Measurements from ENCODE around the gene CLCN4.

Gene CLCN4

DNA sequence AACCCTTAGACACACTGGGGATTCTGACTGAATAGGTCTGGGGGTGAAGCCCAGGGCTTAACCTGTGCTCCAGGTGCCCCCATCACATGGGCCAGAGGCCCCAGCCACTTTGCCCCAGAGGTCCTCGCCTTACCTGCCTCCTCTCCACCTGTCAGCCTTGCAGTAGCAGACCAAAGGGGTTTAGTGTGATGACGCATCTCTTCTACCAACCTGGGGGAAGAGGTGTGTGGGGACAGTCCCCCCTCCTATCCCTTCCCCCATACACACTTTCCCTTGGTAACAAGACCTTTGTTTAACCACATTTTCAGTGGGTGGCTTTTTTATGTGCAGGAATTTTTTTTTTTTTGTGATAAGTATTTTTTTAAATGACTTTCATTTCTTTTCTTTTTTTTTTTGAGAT, 6.3 kb downstream of the CLCN4 start (continued):
- TF ChIP-seq ZNF529 (tag by site-specific recombination; IDR thresholded peaks at IDR 0.05; ENCODE audit: insufficient replicate concordance) = no peak
- TF ChIP-seq ZNF654 (tag by site-specific recombination; IDR thresholded peaks at IDR 0.05; ENCODE audit: low read depth) = no peak
- no peak for TF ChIP-seq ZNF10 (tag by site-specific recombination; IDR thresholded peaks at IDR 0.05)
- no peak for TF ChIP-seq ZNF501 (tag by site-specific recombination; IDR thresholded peaks at IDR 0.05)
- TF ChIP-seq HOXC10 (CRISPR knock-in tag; IDR thresholded peaks at IDR 0.05) = no peak

DNA sequence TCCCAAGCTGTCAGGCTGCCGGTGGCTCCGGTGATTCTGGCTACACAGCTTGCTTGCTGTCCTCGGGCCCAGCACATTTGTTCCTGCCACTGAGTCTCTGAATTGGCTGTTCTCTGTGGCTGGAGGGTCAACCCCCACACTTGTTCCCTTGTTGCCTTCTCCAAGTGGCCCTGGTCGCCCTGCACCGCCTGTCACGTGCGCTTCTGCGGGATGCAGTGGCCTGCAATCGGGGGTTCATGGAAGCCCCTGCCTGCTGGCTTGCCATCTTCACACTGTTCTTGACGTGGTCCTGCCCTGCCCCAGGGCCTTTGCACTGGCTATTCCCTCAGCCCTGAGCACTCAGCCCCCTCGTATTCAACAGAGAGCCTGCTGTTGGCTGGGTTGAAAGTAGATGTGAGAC, 8.1 kb downstream of the CLCN4 start:
- Histone ChIP-seq H3K36me3 (ENCODE audit: control insufficient read depth in 2 of 2, insufficient read depth in 1 of 2, low read length in 2 of 2) (peaks cover 0 to 30% of the 10 kb centered on the region in 2 experiments; a peak in 1 of 3 replicates), H3K9me3 (ENCODE audit: control insufficient read depth, insufficient read depth, low read depth, low read length) (no peaks in the 10 kb centered on the region), H3K27ac (ENCODE audit: extremely low read depth, low read depth, low read length) (no peak overlapping the region), H3K4me1 (ENCODE audit: control insufficient read depth, insufficient read depth, low read length) (no peaks in the 10 kb centered on the region), H3K4me3 (ENCODE audit: low read depth, low read length) (no peak overlapping the region)
- CTCF ChIA-PET = interaction anchor here (0.6 kb wide), 1 partner anchor 558 kb away, joined by 3 read pairs; no protein-coding TSS in a partner anchor
- POLR2A ChIA-PET = no interaction called here
- TF ChIP-seq ZNF792 (tag by site-specific recombination; IDR thresholded peaks at IDR 0.05) (no peak), ZNF214 (tag by site-specific recombination; IDR thresholded peaks at IDR 0.05; ENCODE audit: borderline replicate concordance) (no peak), ZNF837 (tag by site-specific recombination; IDR thresholded peaks at IDR 0.05) (no peak), PRDM1 (tag by site-specific recombination; IDR thresholded peaks at IDR 0.05) (no peak), GFI1B (tag by site-specific recombination; IDR thresholded peaks at IDR 0.05) (no peak), ZNF37A (tag by site-specific recombination; IDR thresholded peaks at IDR 0.05) (no peak), ZNF112 (tag by site-specific recombination; IDR thresholded peaks at IDR 0.05) (no peak), GLI4 (tag by site-specific recombination; IDR thresholded peaks at IDR 0.05) (no peak), ZFHX2 (tag by site-specific recombination; conservative IDR thresholded peaks at IDR 0.05) (no peak), ZNF585B (tag by site-specific recombination; IDR thresholded peaks at IDR 0.05) (no peak)
- TF ChIP-seq, protein P1, sequence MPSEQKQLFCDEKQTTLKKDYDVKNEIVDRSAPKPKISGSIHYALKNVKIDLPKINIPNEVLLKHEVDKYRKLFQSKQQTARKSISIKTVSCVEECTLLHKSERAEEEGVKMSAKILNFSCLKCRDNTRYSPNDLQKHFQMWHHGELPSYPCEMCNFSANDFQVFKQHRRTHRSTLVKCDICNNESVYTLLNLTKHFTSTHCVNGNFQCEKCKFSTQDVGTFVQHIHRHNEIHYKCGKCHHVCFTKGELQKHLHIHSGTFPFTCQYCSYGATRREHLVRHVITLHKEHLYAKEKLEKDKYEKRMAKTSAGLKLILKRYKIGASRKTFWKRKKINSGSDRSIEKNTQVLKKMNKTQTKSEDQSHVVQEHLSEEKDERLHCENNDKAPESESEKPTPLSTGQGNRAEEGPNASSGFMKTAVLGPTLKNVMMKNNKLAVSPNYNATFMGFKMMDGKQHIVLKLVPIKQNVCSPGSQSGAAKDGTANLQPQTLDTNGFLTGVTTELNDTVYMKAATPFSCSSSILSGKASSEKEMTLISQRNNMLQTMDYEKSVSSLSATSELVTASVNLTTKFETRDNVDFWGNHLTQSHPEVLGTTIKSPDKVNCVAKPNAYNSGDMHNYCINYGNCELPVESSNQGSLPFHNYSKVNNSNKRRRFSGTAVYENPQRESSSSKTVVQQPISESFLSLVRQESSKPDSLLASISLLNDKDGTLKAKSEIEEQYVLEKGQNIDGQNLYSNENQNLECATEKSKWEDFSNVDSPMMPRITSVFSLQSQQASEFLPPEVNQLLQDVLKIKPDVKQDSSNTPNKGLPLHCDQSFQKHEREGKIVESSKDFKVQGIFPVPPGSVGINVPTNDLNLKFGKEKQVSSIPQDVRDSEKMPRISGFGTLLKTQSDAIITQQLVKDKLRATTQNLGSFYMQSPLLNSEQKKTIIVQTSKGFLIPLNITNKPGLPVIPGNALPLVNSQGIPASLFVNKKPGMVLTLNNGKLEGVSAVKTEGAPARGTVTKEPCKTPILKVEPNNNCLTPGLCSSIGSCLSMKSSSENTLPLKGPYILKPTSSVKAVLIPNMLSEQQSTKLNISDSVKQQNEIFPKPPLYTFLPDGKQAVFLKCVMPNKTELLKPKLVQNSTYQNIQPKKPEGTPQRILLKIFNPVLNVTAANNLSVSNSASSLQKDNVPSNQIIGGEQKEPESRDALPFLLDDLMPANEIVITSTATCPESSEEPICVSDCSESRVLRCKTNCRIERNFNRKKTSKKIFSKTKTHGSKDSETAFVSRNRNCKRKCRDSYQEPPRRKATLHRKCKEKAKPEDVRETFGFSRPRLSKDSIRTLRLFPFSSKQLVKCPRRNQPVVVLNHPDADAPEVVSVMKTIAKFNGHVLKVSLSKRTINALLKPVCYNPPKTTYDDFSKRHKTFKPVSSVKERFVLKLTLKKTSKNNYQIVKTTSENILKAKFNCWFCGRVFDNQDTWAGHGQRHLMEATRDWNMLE (tag by site-specific recombination; conservative IDR thresholded peaks at IDR 0.05; ENCODE audit: low read depth) = no peak
- TF ChIP-seq, protein P2, sequence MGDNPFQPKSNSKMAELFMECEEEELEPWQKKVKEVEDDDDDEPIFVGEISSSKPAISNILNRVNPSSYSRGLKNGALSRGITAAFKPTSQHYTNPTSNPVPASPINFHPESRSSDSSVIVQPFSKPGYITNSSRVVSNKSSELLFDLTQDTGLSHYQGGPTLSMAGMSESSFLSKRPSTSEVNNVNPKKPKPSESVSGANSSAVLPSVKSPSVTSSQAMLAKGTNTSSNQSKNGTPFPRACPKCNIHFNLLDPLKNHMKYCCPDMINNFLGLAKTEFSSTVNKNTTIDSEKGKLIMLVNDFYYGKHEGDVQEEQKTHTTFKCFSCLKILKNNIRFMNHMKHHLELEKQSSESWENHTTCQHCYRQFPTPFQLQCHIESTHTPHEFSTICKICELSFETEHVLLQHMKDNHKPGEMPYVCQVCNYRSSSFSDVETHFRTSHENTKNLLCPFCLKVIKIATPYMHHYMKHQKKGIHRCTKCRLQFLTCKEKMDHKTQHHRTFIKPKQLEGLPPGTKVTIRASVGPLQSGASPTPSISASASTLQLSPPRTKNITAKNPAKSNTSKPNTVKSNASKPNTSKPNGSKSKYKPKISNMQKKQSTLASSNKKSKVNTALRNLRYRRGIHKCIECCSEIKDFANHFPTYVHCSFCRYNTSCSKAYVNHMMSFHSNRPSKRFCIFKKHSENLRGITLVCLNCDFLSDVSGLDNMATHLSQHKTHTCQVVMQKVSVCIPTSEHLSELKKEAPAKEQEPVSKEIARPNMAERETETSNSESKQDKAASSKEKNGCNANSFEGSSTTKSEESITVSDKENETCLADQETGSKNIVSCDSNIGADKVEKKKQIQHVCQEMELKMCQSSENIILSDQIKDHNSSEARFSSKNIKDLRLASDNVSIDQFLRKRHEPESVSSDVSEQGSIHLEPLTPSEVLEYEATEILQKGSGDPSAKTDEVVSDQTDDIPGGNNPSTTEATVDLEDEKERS (tag by site-specific recombination; IDR thresholded peaks at IDR 0.05) = no peak
- TF ChIP-seq, protein P3, sequence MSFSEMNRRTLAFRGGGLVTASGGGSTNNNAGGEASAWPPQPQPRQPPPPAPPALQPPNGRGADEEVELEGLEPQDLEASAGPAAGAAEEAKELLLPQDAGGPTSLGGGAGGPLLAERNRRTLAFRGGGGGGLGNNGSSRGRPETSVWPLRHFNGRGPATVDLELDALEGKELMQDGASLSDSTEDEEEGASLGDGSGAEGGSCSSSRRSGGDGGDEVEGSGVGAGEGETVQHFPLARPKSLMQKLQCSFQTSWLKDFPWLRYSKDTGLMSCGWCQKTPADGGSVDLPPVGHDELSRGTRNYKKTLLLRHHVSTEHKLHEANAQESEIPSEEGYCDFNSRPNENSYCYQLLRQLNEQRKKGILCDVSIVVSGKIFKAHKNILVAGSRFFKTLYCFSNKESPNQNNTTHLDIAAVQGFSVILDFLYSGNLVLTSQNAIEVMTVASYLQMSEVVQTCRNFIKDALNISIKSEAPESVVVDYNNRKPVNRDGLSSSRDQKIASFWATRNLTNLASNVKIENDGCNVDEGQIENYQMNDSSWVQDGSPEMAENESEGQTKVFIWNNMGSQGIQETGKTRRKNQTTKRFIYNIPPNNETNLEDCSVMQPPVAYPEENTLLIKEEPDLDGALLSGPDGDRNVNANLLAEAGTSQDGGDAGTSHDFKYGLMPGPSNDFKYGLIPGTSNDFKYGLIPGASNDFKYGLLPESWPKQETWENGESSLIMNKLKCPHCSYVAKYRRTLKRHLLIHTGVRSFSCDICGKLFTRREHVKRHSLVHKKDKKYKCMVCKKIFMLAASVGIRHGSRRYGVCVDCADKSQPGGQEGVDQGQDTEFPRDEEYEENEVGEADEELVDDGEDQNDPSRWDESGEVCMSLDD (tag by site-specific recombination; IDR thresholded peaks at IDR 0.05) = no peak

Measured in HEK293 (cell line).